ENCODE results near the gene C2orf74. TPM values are rescaled to one million over a fixed set of nuclear protein-coding genes. Genes with fewer than 3 reads are reported as not detected.

The C2orf74 gene
- total RNA-seq, 4 donors from 2014 or later: 1.8 to 14.4 (median 9.4) TPM

- TF ChIP-seq POLR2AphosphoS5 (IDR thresholded peaks at IDR 0.05): no peak
- TF ChIP-seq CTCF (IDR thresholded peaks at IDR 0.05): no peak
- TF ChIP-seq EP300 (IDR thresholded peaks at IDR 0.05): no peak
- TF ChIP-seq POLR2A (IDR thresholded peaks at IDR 0.05): no peak
- Histone ChIP-seq H3K4me1 (peaks cover 8% of the 10 kb centered on the region), H3K9me3 (no peaks in the 10 kb centered on the region), H3K4me3 (no peak overlapping the region), H3K36me3 (no peaks in the 10 kb centered on the region), H3K27ac (no peak overlapping the region), H3K27me3 (no peaks in the 10 kb centered on the region)
- WGBS: 55% methylated on average over 4 of the region's 4 CpGs
- no peak for DNase-seq (ENCODE audit: low spot score in 2 of 2)
Observed at GRCh38 chr2:61173116-61173515, 11.1 kb downstream of the C2orf74 start.

- H3K27ac ChIP-seq: no peak overlapping the region
- H3K4me3 ChIP-seq: no peak overlapping the region
- no peak for DNase-seq (ENCODE audit: low spot score in 2 of 2)
- TF ChIP-seq CTCF (IDR thresholded peaks at IDR 0.05) (no peak), POLR2AphosphoS5 (IDR thresholded peaks at IDR 0.05) (no peak), POLR2A (IDR thresholded peaks at IDR 0.05) (no peak), EP300 (IDR thresholded peaks at IDR 0.05) (no peak)
- 80% methylated on average over 8 of the region's 8 CpGs for WGBS
- no peaks in the 10 kb centered on the region for H3K9me3 ChIP-seq
- H3K27me3 ChIP-seq: no peaks in the 10 kb centered on the region
- peaks cover 28% of the 10 kb centered on the region for H3K4me1 ChIP-seq
- no peaks in the 10 kb centered on the region for H3K36me3 ChIP-seq
Observed at GRCh38 chr2:61175036-61175435, 13.0 kb downstream of the C2orf74 start.

- Histone ChIP-seq H3K36me3 (peaks cover 17% of the 10 kb centered on the region), H3K27ac (peak overlapping the region; percentile 98), H3K4me3 (peak overlapping the region; percentile 91), H3K4me1 (peaks cover 45% of the 10 kb centered on the region), H3K9me3 (no peaks in the 10 kb centered on the region), H3K27me3 (no peaks in the 10 kb centered on the region)
- WGBS: under 1% methylated on average over 28 of the region's 111 CpGs
- DNase-seq (ENCODE audit: low spot score in 2 of 2): peak; percentile 92 to 94
- TF ChIP-seq EP300 (IDR thresholded peaks at IDR 0.05) (no peak), POLR2AphosphoS5 (IDR thresholded peaks at IDR 0.05) (peak; percentile 70 to 93 (median 90)), POLR2A (IDR thresholded peaks at IDR 0.05) (peak; percentile 6 to 80)
Observed at GRCh38 chr2:61176755-61177726, 15.1 kb downstream of the C2orf74 start.

GRCh38 chr2:61177727-61178549 is 15.9 kb downstream of the C2orf74 start:
- WGBS: 14% methylated on average over 27 of the region's 45 CpGs
- Histone ChIP-seq H3K4me3 (peak overlapping the region; percentile 91), H3K4me1 (peaks cover 45% of the 10 kb centered on the region), H3K9me3 (no peaks in the 10 kb centered on the region), H3K27me3 (no peaks in the 10 kb centered on the region), H3K27ac (peak overlapping the region; percentile 98), H3K36me3 (peaks cover 25% of the 10 kb centered on the region)
- peak in 1 of 2 donors; percentile 82 for DNase-seq (ENCODE audit: low spot score in 2 of 2)
- TF ChIP-seq POLR2A (IDR thresholded peaks at IDR 0.05): no peak

- peak overlapping the region; percentile 98 for H3K27ac ChIP-seq
- WGBS: 67% methylated on average over 22 of the region's 22 CpGs
- H3K4me3 ChIP-seq: peak overlapping the region; percentile 91
- peaks cover 45% of the 10 kb centered on the region for H3K4me1 ChIP-seq
- H3K36me3 ChIP-seq: peaks cover 34% of the 10 kb centered on the region
- DNase-seq (ENCODE audit: low spot score in 2 of 2): peak in 1 of 2 donors; percentile 72
- TF ChIP-seq CTCF (IDR thresholded peaks at IDR 0.05): no peak
- TF ChIP-seq POLR2A (IDR thresholded peaks at IDR 0.05): no peak
- H3K9me3 ChIP-seq: no peaks in the 10 kb centered on the region
- no peaks in the 10 kb centered on the region for H3K27me3 ChIP-seq
Observed at GRCh38 chr2:61178603-61179545, 16.9 kb downstream of the C2orf74 start.
